Activated CD8-positive, alpha-beta T cell treated with anti-CD3 and anti-CD28 coated beads for 36 hours (primary cell): ENCODE results near the gene WDR74. TPM values are rescaled to one million over a fixed set of nuclear protein-coding genes. Genes with fewer than 3 reads are reported as not detected.
"Not testable (repeated sequence)": the region's sequence is repeated elsewhere in the genome, so short reads cannot be mapped to it uniquely, and the experiment has no call there.

Source experiments
- ATAC-seq: fragments of 200-7000 bp; cut with Tn5 transposase; one replicate; pipeline ENCODE4 v1.10.0; 2021; ENCODE audit warnings: mild to moderate bottlenecking, moderate library complexity
- CTCF ChIA-PET: fragments of 350-600 bp; sonication (Branson Sonifier 250); formaldehyde crosslinking; loops from one replicate; lab custom pipeline; 2021; ENCODE audit warnings: antibody characterized with exemption; lab: Charles Lee
- POLR2A ChIA-PET: fragments of 350-600 bp; sonication (Branson Sonifier 250); formaldehyde crosslinking; loops from one replicate; lab custom pipeline; 2021; ENCODE audit warnings: antibody characterized with exemption; lab: Charles Lee
- DNase-seq: peaks from one replicate; pipeline ENCODE4 v3.0.0-alpha.2; 2020
- H3K27ac Mint-ChIP-seq: one replicate; pipeline ENCODE4 v1.8.0; 2021; ENCODE audit warnings: mild to moderate bottlenecking, mixed read lengths
- H3K27me3 Mint-ChIP-seq: one replicate; pipeline ENCODE4 v1.8.0; 2021; ENCODE audit warnings: mixed read lengths
- H3K36me3 Mint-ChIP-seq: one replicate; pipeline ENCODE4 v1.8.0; 2021; ENCODE audit warnings: low read depth, mixed read lengths
- H3K4me1 Mint-ChIP-seq: one replicate; pipeline ENCODE4 v1.8.0; 2021; ENCODE audit warnings: low read depth, mixed read lengths
- H3K4me3 Mint-ChIP-seq: one replicate; pipeline ENCODE4 v1.8.0; 2021; ENCODE audit warnings: mild to moderate bottlenecking, moderate library complexity, mixed read lengths
- H3K9me3 Mint-ChIP-seq: one replicate; pipeline ENCODE4 v1.8.0; 2021; ENCODE audit warnings: mixed read lengths
- intact Hi-C: fragments of 100-400 bp; cut with micrococcal nuclease; formaldehyde crosslinking; loops from one replicate; pipeline ENCODE4 v1.10.0; 2022
- total RNA-seq, 2 experiments: library from RNA; stranded (reverse); gene quantifications; one replicate each; pipeline ENCODE4 v1.2.3, GENCODE V29; 2021
- TF ChIP-seq, protein P1 (sequence below): fragments of 200-600 bp; IDR thresholded peaks from one replicate; pipeline ENCODE4 v1.8.0; 2022; ENCODE audit warnings: antibody characterized with exemption, mild to moderate bottlenecking

Gene WDR74
- total RNA-seq, 2 experiments from 2014 or later, result 96.5 to 99.3 TPM

DNA sequence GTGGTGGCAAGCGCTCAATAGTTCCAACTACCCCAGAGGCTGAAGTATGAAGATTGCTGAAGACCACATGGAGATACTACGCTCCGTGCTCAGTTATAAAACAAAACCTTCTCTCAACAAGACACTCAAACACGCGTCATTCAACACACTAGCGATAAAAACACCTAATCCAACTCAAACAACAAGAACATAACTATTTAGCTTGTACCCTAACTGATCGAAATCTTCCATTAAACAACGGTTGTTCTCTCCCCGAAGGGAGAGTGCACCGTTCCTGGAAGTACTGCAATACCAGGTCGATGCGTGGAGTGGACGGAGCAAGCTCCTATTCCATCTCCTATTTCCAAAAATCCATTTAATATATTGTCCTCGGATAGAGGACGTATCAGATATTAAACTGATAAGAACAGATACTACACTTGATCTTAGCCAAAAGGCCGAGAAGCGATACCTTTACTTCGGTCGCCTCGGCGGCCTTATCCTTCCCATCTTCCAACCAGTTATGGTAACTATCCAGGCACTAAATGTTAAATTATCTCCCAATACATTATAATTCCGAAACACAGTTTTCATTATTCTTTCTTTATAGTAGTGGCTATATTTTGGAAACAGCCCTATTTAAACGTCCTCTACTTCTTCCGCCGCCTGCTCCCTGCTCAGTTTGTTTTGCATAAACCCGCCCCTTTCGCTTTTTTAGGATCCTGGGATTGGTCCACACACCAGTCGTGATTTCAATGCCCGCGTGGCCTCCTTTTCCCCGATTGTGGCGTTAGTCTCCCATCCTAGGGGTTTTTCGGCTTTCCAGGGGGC, 2.2 kb upstream of the WDR74 start:
- peak; percentile 88 for DNase-seq
- intact Hi-C loops, result loop anchor here (1.0 to 10.0 kb wide), 2 partner anchors 12 to 247 kb away; partner anchors contain the start of gene TUT1
- no peaks in the 10 kb centered on the region for H3K9me3 Mint-ChIP-seq
- TF ChIP-seq, protein P1, sequence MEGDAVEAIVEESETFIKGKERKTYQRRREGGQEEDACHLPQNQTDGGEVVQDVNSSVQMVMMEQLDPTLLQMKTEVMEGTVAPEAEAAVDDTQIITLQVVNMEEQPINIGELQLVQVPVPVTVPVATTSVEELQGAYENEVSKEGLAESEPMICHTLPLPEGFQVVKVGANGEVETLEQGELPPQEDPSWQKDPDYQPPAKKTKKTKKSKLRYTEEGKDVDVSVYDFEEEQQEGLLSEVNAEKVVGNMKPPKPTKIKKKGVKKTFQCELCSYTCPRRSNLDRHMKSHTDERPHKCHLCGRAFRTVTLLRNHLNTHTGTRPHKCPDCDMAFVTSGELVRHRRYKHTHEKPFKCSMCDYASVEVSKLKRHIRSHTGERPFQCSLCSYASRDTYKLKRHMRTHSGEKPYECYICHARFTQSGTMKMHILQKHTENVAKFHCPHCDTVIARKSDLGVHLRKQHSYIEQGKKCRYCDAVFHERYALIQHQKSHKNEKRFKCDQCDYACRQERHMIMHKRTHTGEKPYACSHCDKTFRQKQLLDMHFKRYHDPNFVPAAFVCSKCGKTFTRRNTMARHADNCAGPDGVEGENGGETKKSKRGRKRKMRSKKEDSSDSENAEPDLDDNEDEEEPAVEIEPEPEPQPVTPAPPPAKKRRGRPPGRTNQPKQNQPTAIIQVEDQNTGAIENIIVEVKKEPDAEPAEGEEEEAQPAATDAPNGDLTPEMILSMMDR, result no peak
- ATAC-seq, result peak; percentile 70
- peaks cover 17% of the 10 kb centered on the region for H3K36me3 Mint-ChIP-seq
- no peaks in the 10 kb centered on the region for H3K27me3 Mint-ChIP-seq
- peaks cover 22% of the 10 kb centered on the region for H3K4me1 Mint-ChIP-seq
- H3K4me3 Mint-ChIP-seq, result no peak overlapping the region
- ChIA-PET CTCF (interaction anchor here (0.6 to 3.4 kb wide), 5 partner anchors 10 to 250 kb away, joined by 3 to 33 read pairs (median 6); partner anchors contain the start of genes STX5, TMEM179B and TUT1), POLR2A (interaction anchor here (0.5 to 17.2 kb wide), 74 partner anchors 9 to 1463 kb away, joined by 3 to 997 read pairs (median 5); partner anchors contain the start of genes B3GAT3, BSCL2, C11orf98 and CSKMT)
- H3K27ac Mint-ChIP-seq, result no peak overlapping the region

DNA sequence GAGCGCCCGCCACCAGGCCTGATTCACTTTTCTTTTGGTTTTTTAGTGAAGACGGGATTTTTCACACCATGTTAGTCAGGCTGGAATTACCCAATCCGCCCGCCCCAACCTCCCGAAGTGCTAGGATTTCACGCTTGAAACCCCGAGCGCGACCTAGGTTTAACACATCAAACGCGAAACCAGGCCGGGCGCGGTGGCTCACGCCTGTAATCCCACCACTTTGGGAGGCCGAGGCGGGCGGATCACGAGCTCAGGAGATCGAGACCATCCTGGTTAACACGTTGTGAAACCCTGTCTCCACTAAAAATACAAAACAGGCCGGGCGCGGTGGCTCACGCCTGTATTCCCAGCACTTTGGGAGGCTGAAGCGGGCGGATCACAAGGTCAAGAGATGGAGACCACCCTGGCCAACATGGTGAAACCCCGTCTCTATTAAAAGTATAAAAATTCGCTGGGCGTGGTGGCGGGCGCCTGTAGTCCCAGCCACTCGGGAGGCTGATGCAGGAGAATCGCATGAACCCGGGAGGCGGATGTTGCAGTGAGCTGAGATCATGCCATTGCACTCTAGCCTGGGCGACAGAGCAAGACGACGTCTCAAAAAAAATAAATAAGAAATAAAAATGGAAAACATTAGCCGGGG, 1.5 kb upstream of the WDR74 start:
- not testable (repeated sequence) for H3K9me3 Mint-ChIP-seq, H3K27me3 Mint-ChIP-seq, H3K4me3 Mint-ChIP-seq, H3K27ac Mint-ChIP-seq
- intact Hi-C loops, result loop anchor here (1.0 to 10.0 kb wide), 2 partner anchors 12 to 246 kb away; partner anchors contain the start of gene TUT1
- Mint-ChIP-seq H3K36me3 (peaks cover 20% of the 10 kb centered on the region), H3K4me1 (peaks cover 27% of the 10 kb centered on the region)
- ChIA-PET POLR2A (interaction anchor here (0.5 to 17.2 kb wide), 75 partner anchors 8 to 1947 kb away, joined by 3 to 997 read pairs (median 5); partner anchors contain the start of genes B3GAT3, BSCL2, C11orf98 and CSKMT), CTCF (interaction anchor here (0.7 to 3.4 kb wide), 6 partner anchors 9 to 249 kb away, joined by 3 to 33 read pairs (median 5); partner anchors contain the start of genes STX5, TMEM179B and TUT1)
- ATAC-seq (peak; percentile 10), DNase-seq (peak; percentile 89)

DNA sequence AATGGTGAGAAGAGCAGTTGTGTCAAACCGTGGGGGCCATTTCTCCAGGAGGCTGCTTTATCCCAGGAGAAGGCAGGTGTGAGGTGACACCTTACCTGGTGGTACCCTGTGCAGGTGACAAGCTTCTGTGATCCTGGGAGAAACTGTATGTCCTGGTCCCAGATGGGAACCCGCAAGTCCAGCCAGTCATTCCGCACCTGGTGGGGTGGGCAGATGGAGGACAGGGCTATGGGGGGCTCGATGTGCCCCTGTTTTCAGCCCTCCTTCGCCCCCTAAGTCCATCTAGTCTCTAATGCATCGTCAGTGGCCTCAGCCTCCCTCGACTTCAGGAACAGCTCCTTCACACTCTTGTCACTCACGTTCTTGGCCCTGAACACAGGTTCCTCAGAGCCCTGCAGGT, 4.1 kb downstream of the WDR74 start:
- ATAC-seq, result no peak
- TF ChIP-seq, protein P1, result no peak
- DNase-seq, result no peak
- intact Hi-C loops, result no loop called here
- no peak overlapping the region for H3K4me3 Mint-ChIP-seq
- ChIA-PET CTCF (interaction anchor here (2.0 kb wide), 1 partner anchor 49 kb away, joined by 6 read pairs; no protein-coding TSS in a partner anchor), POLR2A (interaction anchor here (0.8 to 17.2 kb wide), 7 partner anchors 8 to 244 kb away, joined by 3 to 997 read pairs (median 6); partner anchors contain the start of genes SLC3A2 and TUT1)
- H3K4me1 Mint-ChIP-seq, result peaks cover 53% of the 10 kb centered on the region
- H3K27me3 Mint-ChIP-seq, result no peaks in the 10 kb centered on the region
- H3K9me3 Mint-ChIP-seq, result no peaks in the 10 kb centered on the region
- no peak overlapping the region for H3K27ac Mint-ChIP-seq
- peaks cover 35% of the 10 kb centered on the region for H3K36me3 Mint-ChIP-seq

DNA sequence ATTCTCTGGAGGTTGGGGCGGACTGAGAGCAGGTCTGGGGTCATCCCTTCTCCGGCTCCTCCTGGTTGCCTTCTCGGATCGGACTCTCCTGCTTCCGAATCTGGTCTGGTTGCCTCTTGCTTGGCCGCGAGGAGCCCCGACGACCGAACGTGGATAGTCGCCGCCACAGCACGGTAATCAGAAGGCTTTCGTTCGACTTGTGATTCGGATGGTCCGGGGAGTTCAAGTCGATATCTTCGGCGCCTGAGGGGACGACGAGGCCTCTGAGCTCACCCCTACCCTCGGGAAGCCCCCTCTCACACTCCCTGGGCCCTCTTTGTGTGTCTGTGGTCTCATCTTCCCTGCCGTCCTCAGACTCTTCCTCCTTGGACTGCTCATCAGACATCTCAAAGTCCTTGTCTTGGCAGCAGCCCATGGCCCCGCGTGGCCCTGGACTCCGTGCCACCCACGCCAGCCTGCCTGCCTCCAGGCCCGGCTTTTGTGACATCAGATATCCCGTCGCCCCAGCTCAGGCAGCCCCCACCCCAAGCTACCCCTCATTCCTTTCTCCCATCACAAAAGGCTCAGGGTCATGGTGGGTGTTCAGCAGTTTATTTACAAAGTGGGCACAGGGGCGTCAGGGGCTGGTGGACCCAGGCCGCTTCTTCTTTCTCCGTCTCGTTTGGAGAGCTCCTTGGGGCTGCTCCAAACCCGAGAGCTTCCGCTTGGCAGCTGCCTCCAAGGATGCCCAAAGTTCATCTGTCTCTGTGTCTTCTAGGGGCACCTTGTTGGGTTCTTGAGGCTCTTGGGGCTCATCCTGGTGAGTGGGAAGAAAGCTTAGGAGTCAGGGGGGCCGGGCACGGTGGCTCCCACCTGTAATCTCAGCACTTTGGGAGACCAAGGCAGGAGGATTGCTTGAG, 6.8 kb downstream of the WDR74 start, which contains the start of gene TEX54:
Gene TEX54, minus strand, starts transcription at position 506 of the 899 bp plus-strand sequence.
- ATAC-seq (peak; percentile 1), DNase-seq (no peak)
- Mint-ChIP-seq H3K27me3 (no peaks in the 10 kb centered on the region), H3K36me3 (peaks cover 27% of the 10 kb centered on the region), H3K27ac (peak within 1 kb of the TSS; percentile 95), H3K4me1 (peaks cover 52% of the 10 kb centered on the region), H3K4me3 (peak within 1 kb of the TSS; percentile 88), H3K9me3 (no peaks in the 10 kb centered on the region)
- ChIA-PET CTCF (interaction anchor here (0.8 to 1.8 kb wide), 3 partner anchors 9 to 46 kb away, joined by 3 to 17 read pairs (median 6); partner anchors contain the start of gene TMEM179B), POLR2A (interaction anchor here (0.5 to 17.2 kb wide), 28 partner anchors 8 to 166 kb away, joined by 3 to 997 read pairs (median 6); partner anchors contain the start of genes HNRNPUL2, NXF1, SLC3A2 and TAF6L)
- TF ChIP-seq, protein P1, result no peak
- intact Hi-C loops, result loop anchor here (5.0 kb wide), 1 partner anchor 45 kb away; the partner anchor contains the start of gene TMEM179B
